ENCODE results near the gene TLCD1. TPM values are rescaled to one million over a fixed set of nuclear protein-coding genes. Genes with fewer than 3 reads are reported as not detected.

Gene TLCD1
- total RNA-seq, 2 donors from 2014 or later: 2.0 to 3.1 TPM

- WGBS, 2 donors: 0% methylated on average over 44 to 64 of the region's 64 CpGs
- Histone ChIP-seq H3K27me3 (no peaks in the 10 kb centered on the region), H3K36me3 (replicated peaks in 1 of 2; ENCODE audit: insufficient read depth in 1 of 2, low read depth in 2 of 2) (peaks cover 7 to 8% of the 10 kb centered on the region in 2 donors), H3K27ac (peak within 1 kb of the TSS; percentile 95 to 99 (median 98)), H3K9me3 (no peaks in the 10 kb centered on the region), H3K4me1 (peaks cover 35% of the 10 kb centered on the region), H3K4me3 (peak within 1 kb of the TSS; percentile 26 to 29)
- DNase-seq: peak; percentile 97 to 99 (median 98)
- ATAC-seq: peak; percentile 69
- intact Hi-C loops (cut with DNase I): no loop called here
- peak; percentile 76 to 89 (median 89) for TF ChIP-seq POLR2A (IDR thresholded peaks at IDR 0.05)
- TF ChIP-seq, protein P1, sequence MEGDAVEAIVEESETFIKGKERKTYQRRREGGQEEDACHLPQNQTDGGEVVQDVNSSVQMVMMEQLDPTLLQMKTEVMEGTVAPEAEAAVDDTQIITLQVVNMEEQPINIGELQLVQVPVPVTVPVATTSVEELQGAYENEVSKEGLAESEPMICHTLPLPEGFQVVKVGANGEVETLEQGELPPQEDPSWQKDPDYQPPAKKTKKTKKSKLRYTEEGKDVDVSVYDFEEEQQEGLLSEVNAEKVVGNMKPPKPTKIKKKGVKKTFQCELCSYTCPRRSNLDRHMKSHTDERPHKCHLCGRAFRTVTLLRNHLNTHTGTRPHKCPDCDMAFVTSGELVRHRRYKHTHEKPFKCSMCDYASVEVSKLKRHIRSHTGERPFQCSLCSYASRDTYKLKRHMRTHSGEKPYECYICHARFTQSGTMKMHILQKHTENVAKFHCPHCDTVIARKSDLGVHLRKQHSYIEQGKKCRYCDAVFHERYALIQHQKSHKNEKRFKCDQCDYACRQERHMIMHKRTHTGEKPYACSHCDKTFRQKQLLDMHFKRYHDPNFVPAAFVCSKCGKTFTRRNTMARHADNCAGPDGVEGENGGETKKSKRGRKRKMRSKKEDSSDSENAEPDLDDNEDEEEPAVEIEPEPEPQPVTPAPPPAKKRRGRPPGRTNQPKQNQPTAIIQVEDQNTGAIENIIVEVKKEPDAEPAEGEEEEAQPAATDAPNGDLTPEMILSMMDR (IDR thresholded peaks at IDR 0.05): peak in 2 of 7 experiments; percentile 5 to 7
These were observed 2.5 kb upstream of the TLCD1 start, which contains the start of gene NEK8 for GRCh38 chr17:28728364-28729200. Gene NEK8 (plus strand): TSS chr17:28728788. CDS start chr17:28728814, 26 bp downstream.

DNA sequence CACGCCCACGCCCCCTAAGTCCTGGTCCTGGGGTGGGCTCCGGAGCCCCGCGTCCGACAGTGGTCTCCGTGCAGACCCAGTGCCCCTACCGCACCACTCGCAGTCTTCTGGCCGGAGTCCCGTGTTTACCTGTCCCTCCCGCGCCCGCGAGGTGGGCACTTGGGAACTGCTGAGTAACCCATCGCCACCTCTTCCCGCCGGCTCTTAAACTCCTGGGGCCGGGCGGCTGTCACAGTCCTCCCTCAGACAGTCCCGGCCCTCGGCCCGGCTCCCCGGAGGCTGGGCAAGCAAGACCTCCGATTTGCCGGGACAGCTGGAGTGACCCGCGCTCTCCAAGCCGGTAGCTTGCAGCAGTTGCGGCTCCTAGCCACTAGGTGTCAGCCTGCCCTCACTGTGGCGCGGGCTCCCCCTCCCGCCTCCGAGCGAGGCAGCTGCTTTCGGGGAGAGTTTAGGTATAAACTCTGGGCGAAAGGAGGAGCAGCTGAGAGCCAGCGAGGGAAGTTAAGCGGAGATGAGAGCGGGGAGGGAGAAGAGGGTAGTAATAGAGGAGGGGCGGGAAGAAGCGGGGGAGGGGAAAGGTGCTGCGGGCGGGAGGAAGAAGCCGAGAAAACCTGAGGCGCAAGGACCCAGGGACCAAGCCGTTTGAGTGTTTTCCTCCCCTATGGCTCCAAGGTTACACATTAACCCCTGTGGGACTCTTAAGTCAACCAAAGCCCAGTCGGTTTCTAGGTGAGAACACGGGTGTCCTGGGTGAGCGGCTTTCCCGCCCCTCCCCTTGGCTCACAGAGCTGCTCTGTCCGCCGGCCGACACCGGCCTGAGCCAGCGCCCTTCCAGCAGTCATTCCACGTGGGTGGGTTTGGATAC, 826 bp upstream of the TLCD1 start:
- Histone ChIP-seq H3K27me3 (no peaks in the 10 kb centered on the region), H3K36me3 (replicated peaks in 1 of 2; ENCODE audit: insufficient read depth in 1 of 2, low read depth in 2 of 2) (peaks cover 18 to 22% of the 10 kb centered on the region in 2 donors), H3K9me3 (no peaks in the 10 kb centered on the region), H3K27ac (peak overlapping the region; percentile 95 to 99 (median 98)), H3K4me1 (peaks cover 46% of the 10 kb centered on the region), H3K4me3 (peak overlapping the region; percentile 54 to 59)
- peak; percentile 74 for ATAC-seq
- 0 to 1% methylated on average over 31 to 56 of the region's 57 CpGs for WGBS, 2 donors
- TF ChIP-seq, protein P1 (IDR thresholded peaks at IDR 0.05): peak; percentile 99 to 100 (median 100)
- TF ChIP-seq POLR2A (IDR thresholded peaks at IDR 0.05): peak in 2 of 3 donors; percentile 37 to 53
- peak; percentile 92 to 95 (median 95) for DNase-seq
- intact Hi-C loops (cut with DNase I): no loop called here

DNA sequence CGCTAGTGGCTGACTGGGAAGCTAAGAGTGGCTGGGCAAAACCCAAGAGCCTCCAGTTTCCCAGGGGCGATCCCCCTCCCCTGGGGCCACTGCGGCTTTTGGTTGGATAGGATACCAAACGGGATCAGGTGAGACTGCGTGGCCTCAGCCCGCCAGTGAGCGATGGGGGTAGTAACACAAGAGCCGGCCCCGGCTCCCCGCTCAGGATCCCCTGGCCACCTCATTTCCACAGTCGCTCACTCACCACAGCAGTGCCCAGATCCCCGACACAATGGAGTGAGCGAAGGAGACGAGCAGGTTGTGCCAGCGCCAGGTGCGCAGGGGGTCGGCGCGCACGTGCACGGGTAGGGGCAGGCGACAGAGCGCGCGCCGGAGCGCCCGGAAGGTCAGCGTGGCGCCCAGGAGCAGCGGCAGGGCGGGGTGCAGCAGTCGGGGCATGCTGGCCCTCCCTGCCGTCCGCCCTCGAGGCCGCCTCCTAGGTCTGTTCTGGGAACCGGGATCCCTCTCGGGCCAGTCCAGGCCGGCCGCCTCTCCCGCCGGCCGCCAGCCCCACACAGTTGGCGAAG, 290 bp downstream of the TLCD1 start:
- TF ChIP-seq, protein P1 (IDR thresholded peaks at IDR 0.05): no peak
- peak in 2 of 3 donors; percentile 43 to 63 for TF ChIP-seq POLR2A (IDR thresholded peaks at IDR 0.05)
- Histone ChIP-seq H3K9me3 (no peaks in the 10 kb centered on the region), H3K36me3 (replicated peaks in 1 of 2; ENCODE audit: insufficient read depth in 1 of 2, low read depth in 2 of 2) (peaks cover 18 to 22% of the 10 kb centered on the region in 2 donors), H3K4me3 (peak overlapping the region in 1 of 2 donors; percentile 14), H3K27me3 (no peaks in the 10 kb centered on the region), H3K27ac (peak overlapping the region; percentile 95 to 99 (median 98)), H3K4me1 (peaks cover 57% of the 10 kb centered on the region)
- intact Hi-C loops (cut with DNase I): no loop called here
- 0% methylated on average over 2 to 39 of the region's 45 CpGs for WGBS, 2 donors
- DNase-seq (peak; percentile 68 to 78 (median 77)), ATAC-seq (no peak)

DNA sequence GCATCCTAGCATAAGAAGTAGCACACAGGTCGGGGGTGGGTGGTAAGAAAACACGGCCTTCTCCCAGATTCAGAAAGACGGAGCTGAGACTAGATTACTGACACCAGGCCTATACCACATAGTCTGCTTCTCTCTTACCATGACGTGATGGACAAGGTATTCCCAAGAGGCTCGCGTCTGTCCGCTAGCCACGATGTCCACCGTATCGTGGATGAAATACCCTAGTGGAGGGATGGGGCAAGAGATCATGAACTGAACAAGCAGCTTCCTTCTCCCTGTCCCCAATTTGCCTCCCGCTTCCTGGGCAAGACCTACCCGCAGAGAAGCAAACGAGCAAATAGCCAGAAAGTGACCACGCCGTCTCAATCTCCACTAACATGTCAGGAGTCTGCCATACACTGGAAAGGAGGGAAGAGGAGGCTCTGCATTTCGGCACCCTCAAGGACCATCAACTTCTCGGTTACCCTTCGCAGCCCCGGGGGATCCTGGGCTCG, 820 bp downstream of the TLCD1 start:
- peaks cover 61% of the 10 kb centered on the region for H3K4me1 ChIP-seq
- H3K27me3 ChIP-seq: no peaks in the 10 kb centered on the region
- WGBS, 2 donors: 13 to 19% methylated on average over 14 to 20 of the region's 20 CpGs
- H3K27ac ChIP-seq: peak overlapping the region; percentile 95 to 99 (median 98)
- DNase-seq (peak in 1 of 4 donors; percentile 25), ATAC-seq (no peak)
- peaks cover 18 to 22% of the 10 kb centered on the region in 2 donors for H3K36me3 ChIP-seq (replicated peaks in 1 of 2; ENCODE audit: insufficient read depth in 1 of 2, low read depth in 2 of 2)
- no peak overlapping the region for H3K4me3 ChIP-seq
- TF ChIP-seq POLR2A (IDR thresholded peaks at IDR 0.05): no peak
- TF ChIP-seq, protein P1 (IDR thresholded peaks at IDR 0.05): peak in 1 of 7 experiments; percentile 5
- intact Hi-C loops (cut with DNase I): no loop called here
- no peaks in the 10 kb centered on the region for H3K9me3 ChIP-seq

Data from body of pancreas (tissue), 4 donors.